Left ventricle myocardium inferior (tissue), 1 donor: ENCODE results near the gene ADAMTSL2. TPM values are rescaled to one million over a fixed set of nuclear protein-coding genes. Genes with fewer than 3 reads are reported as not detected.

Experiments
- DNase-seq: peaks from one replicate; pipeline ENCODE4 v3.0.0-alpha.2; 2020
- H3K27ac ChIP-seq: fragments of 200-600 bp; replicated peaks from 2 replicates; pipeline ENCODE4 v1.8.0; 2021
- H3K27me3 ChIP-seq: fragments of 200-600 bp; 2 replicates; pipeline ENCODE4 v1.8.0; 2021; ENCODE audit warnings: low read depth
- H3K36me3 ChIP-seq: fragments of 200-600 bp; 2 replicates; pipeline ENCODE4 v1.8.0; 2021
- H3K4me1 ChIP-seq: fragments of 200-600 bp; 2 replicates; pipeline ENCODE4 v1.8.0; 2021
- H3K4me3 ChIP-seq: fragments of 200-600 bp; 2 replicates; pipeline ENCODE4 v1.8.0; 2021; ENCODE audit warnings: mild to moderate bottlenecking, moderate library complexity
- H3K9me3 ChIP-seq: fragments of 200-600 bp; replicated peaks from 2 replicates; pipeline ENCODE4 v1.8.0; 2021
- CTCF ChIP-seq: fragments of 200-600 bp; IDR thresholded peaks from 2 replicates; pipeline ENCODE4 v1.8.0; 2021; ENCODE audit warnings: antibody characterized with exemption, mild to moderate bottlenecking, borderline replicate concordance
- intact Hi-C: fragments of 100-400 bp; cut with micrococcal nuclease; formaldehyde crosslinking; loops from one replicate; pipeline ENCODE4 v1.11.0; 2022
- total RNA-seq: library from RNA; stranded (reverse); fragmentation: NEBNext Ultra II Directional; extraction: Animal tissue kit (Norgen Biotek cat#: 25700); gene quantifications from one replicate; pipeline ENCODE4 v1.2.1, GENCODE V29; 2021
- donor health status: DM: no; HTN: yes; CAD: no; lungs with severe emphysema.

The ADAMTSL2 gene
- total RNA-seq, 1 donor from 2014 or later = 6.0 TPM

GRCh38 chr9:133607381-133607780 is 72.9 kb downstream of the ADAMTSL2 start:
- Histone ChIP-seq H3K27me3 (peaks cover 100% of the 10 kb centered on the region), H3K9me3 (no peaks in the 10 kb centered on the region), H3K27ac (no peak overlapping the region), H3K36me3 (no peaks in the 10 kb centered on the region), H3K4me3 (no peak overlapping the region), H3K4me1 (no peaks in the 10 kb centered on the region)
- no peak for TF ChIP-seq CTCF
- intact Hi-C loops = no loop called here
- no peak for DNase-seq

GRCh38 chr9:133607976-133608375 is 73.5 kb downstream of the ADAMTSL2 start:
- no peak for TF ChIP-seq CTCF
- DNase-seq = peak; percentile 10
- Histone ChIP-seq H3K27me3 (peaks cover 100% of the 10 kb centered on the region), H3K36me3 (no peaks in the 10 kb centered on the region), H3K27ac (no peak overlapping the region), H3K4me1 (no peaks in the 10 kb centered on the region), H3K9me3 (no peaks in the 10 kb centered on the region), H3K4me3 (no peak overlapping the region)
- intact Hi-C loops = no loop called here

- H3K4me3 ChIP-seq = no peak overlapping the region
- H3K9me3 ChIP-seq = no peaks in the 10 kb centered on the region
- intact Hi-C loops = no loop called here
- no peak for TF ChIP-seq CTCF
- peaks cover 100% of the 10 kb centered on the region for H3K27me3 ChIP-seq
- H3K27ac ChIP-seq = no peak overlapping the region
- H3K4me1 ChIP-seq = no peaks in the 10 kb centered on the region
- H3K36me3 ChIP-seq = no peaks in the 10 kb centered on the region
- peak; percentile 3 for DNase-seq
Observed at GRCh38 chr9:133608382-133608781, 73.9 kb downstream of the ADAMTSL2 start.

GRCh38 chr9:133608889-133609288 is 74.4 kb downstream of the ADAMTSL2 start:
- no peak overlapping the region for H3K27ac ChIP-seq
- no peaks in the 10 kb centered on the region for H3K9me3 ChIP-seq
- no peak for DNase-seq
- H3K4me1 ChIP-seq = no peaks in the 10 kb centered on the region
- no peak for TF ChIP-seq CTCF
- H3K36me3 ChIP-seq = no peaks in the 10 kb centered on the region
- intact Hi-C loops = no loop called here
- peaks cover 100% of the 10 kb centered on the region for H3K27me3 ChIP-seq
- peak overlapping the region; percentile 41 for H3K4me3 ChIP-seq

GRCh38 chr9:133609311-133610098 is 75.0 kb downstream of the ADAMTSL2 start, which contains the start of gene FAM163B:
TSS of gene FAM163B (minus strand) at chr9:133609389. CDS start at chr9:133580223, 29,166 bp downstream.
- no peak for TF ChIP-seq CTCF
- H3K9me3 ChIP-seq = no peaks in the 10 kb centered on the region
- H3K27me3 ChIP-seq = peaks cover 100% of the 10 kb centered on the region
- intact Hi-C loops = no loop called here
- peak within 1 kb of the TSS; percentile 41 for H3K4me3 ChIP-seq
- no peaks in the 10 kb centered on the region for H3K4me1 ChIP-seq
- H3K27ac ChIP-seq = no peak within 1 kb of the TSS
- DNase-seq = peak; percentile 29
- no peaks in the 10 kb centered on the region for H3K36me3 ChIP-seq
